GM23338 (cell line): ENCODE data around the gene B3GALNT1. TPM values are rescaled to one million over a fixed set of nuclear protein-coding genes. Genes with fewer than 3 reads are reported as not detected.

ENCODE experiments used
- ATAC-seq: fragments of 200-7000 bp; cut with Tn5 transposase; 3 replicates; pipeline ENCODE4 v1.9.1; 2020
- DNase-seq: peaks from one replicate; pipeline ENCODE4 v3.0.0-alpha.2; 2015; ENCODE audit warnings: low spot score
- H2AFZ ChIP-seq: fragments of 200-600 bp; sonication (generic); 2 replicates; pipeline ENCODE4 v1.8.0; 2016; ENCODE audit warnings: antibody characterized with exemption, mild to moderate bottlenecking, moderate library complexity
- H3F3A ChIP-seq: fragments of 200-600 bp; sonication (generic); replicated peaks from 2 replicates; pipeline ENCODE4 v1.8.0; 2017; ENCODE audit warnings: antibody characterized with exemption, mixed run types, low read depth
- H3K27ac ChIP-seq: fragments of 200-600 bp; sonication (generic); 2 replicates; pipeline ENCODE4 v1.6.1; 2016; ENCODE audit warnings: low read depth
- H3K27me3 ChIP-seq: fragments of 200-600 bp; sonication (generic); 2 replicates; pipeline ENCODE4 v1.8.0; 2016; ENCODE audit warnings: mild to moderate bottlenecking, mixed run types, moderate library complexity; ENCODE audit not compliant: insufficient read depth
- H3K36me3 ChIP-seq: fragments of 200-600 bp; sonication (generic); 2 replicates; pipeline ENCODE4 v1.8.0; 2016; ENCODE audit warnings: mild to moderate bottlenecking; ENCODE audit not compliant: insufficient read depth
- H3K4me1 ChIP-seq: fragments of 200-600 bp; sonication (generic); 2 replicates; pipeline ENCODE4 v1.8.0; 2016; ENCODE audit warnings: mild to moderate bottlenecking, moderate library complexity; ENCODE audit not compliant: insufficient read depth
- H3K4me2 ChIP-seq: fragments of 200-600 bp; sonication (generic); 2 replicates; pipeline ENCODE4 v1.7.1; 2017; ENCODE audit warnings: mixed run types
- H3K4me3 ChIP-seq: fragments of 200-600 bp; sonication (generic); 2 replicates; pipeline ENCODE4 v1.6.1; 2016; ENCODE audit warnings: mixed run types
- H3K79me2 ChIP-seq: fragments of 200-600 bp; sonication (generic); replicated peaks from 2 replicates; pipeline ENCODE4 v1.8.0; 2017; ENCODE audit warnings: mild to moderate bottlenecking; ENCODE audit not compliant: insufficient read depth
- H3K9me2 ChIP-seq: fragments of 200-600 bp; sonication (generic); 2 replicates; pipeline ENCODE4 v1.8.0; 2017; ENCODE audit not compliant: insufficient read depth
- H4K20me1 ChIP-seq: fragments of 200-600 bp; sonication (generic); replicated peaks from 2 replicates; pipeline ENCODE4 v1.8.0; 2017; ENCODE audit warnings: mild to moderate bottlenecking; ENCODE audit not compliant: insufficient read depth
- H3K27ac Mint-ChIP-seq: 2 replicates; pipeline ENCODE4 v1.8.0; 2020; ENCODE audit warnings: inconsistent platforms, mild to moderate bottlenecking, moderate library complexity, mixed read lengths
- H3K27me3 Mint-ChIP-seq: 3 replicates; pipeline ENCODE4 v1.8.0; 2022; ENCODE audit warnings: low read depth, mild to moderate bottlenecking, moderate library complexity, mixed read lengths, inconsistent platforms; ENCODE audit not compliant: insufficient read depth, poor library complexity
- H3K36me3 Mint-ChIP-seq: 3 replicates; pipeline ENCODE4 v1.8.0; 2021; ENCODE audit warnings: low read depth, mild to moderate bottlenecking, inconsistent platforms, moderate library complexity, mixed read lengths
- H3K4me1 Mint-ChIP-seq: 3 replicates; pipeline ENCODE4 v1.8.0; 2020; ENCODE audit warnings: mild to moderate bottlenecking, inconsistent platforms, mixed read lengths
- H3K4me3 Mint-ChIP-seq: 3 replicates; pipeline ENCODE4 v1.8.0; 2021; ENCODE audit warnings: moderate library complexity, mild to moderate bottlenecking, inconsistent platforms, mixed read lengths
- H3K9me3 Mint-ChIP-seq: 3 replicates; pipeline ENCODE4 v1.8.0; 2020; ENCODE audit warnings: moderate library complexity, mild to moderate bottlenecking, inconsistent platforms, mixed read lengths
- CREB1 ChIP-seq: fragments of 250-450 bp; sonication (Bioruptor Pico); IDR thresholded peaks from 2 replicates; pipeline ENCODE4 v1.5.0; 2020; ENCODE audit warnings: low read depth, mild to moderate bottlenecking, moderate library complexity
- CTCF ChIP-seq, 2 experiments: fragments of 200-600 bp in 1 of 2; sonication (generic) in 1 of 2; conservative IDR thresholded peaks; 2 replicates each; pipeline versions ENCODE4 v1.5.1 to v1.6.1; 2016 to 2017; ENCODE audit warnings: antibody characterized with exemption in 2 of 2, low read depth in 2 of 2, mild to moderate bottlenecking in 2 of 2, moderate library complexity in 1 of 2
- ETS1 ChIP-seq: IDR thresholded peaks from 2 replicates; pipeline ENCODE4 v1.6.1; 2016; ENCODE audit warnings: antibody characterized with exemption
- EZH2 ChIP-seq: fragments of 200-600 bp; sonication (generic); IDR thresholded peaks from one replicate; pipeline ENCODE4 v1.8.0; 2017; ENCODE audit warnings: antibody characterized with exemption, mild to moderate bottlenecking, low read depth; ENCODE audit not compliant: unreplicated experiment
- EZH2phosphoT487 ChIP-seq: fragments of 200-600 bp; sonication (generic); IDR thresholded peaks from one replicate; pipeline ENCODE4 v1.8.1; 2018; ENCODE audit warnings: antibody characterized with exemption; ENCODE audit not compliant: unreplicated experiment
- JUNB ChIP-seq: IDR thresholded peaks from one replicate; pipeline ENCODE4 v1.6.1; 2016; ENCODE audit warnings: antibody characterized with exemption; ENCODE audit not compliant: unreplicated experiment
- NANOG ChIP-seq: IDR thresholded peaks from 2 replicates; pipeline ENCODE4 v1.6.1; 2016; ENCODE audit warnings: antibody characterized with exemption, borderline replicate concordance
- POLR2AphosphoS5 ChIP-seq: IDR thresholded peaks from 2 replicates; pipeline ENCODE4 v1.6.1; 2016; ENCODE audit warnings: antibody characterized with exemption, low read depth
- REST ChIP-seq: IDR thresholded peaks from one replicate; pipeline ENCODE4 v1.6.1; 2018; ENCODE audit warnings: antibody characterized with exemption; ENCODE audit not compliant: unreplicated experiment
- STAT1 ChIP-seq: IDR thresholded peaks from one replicate; pipeline ENCODE4 v1.6.1; 2016; ENCODE audit warnings: antibody characterized with exemption; ENCODE audit not compliant: unreplicated experiment
- ZNF114 ChIP-seq: fragments of 250-450 bp; sonication (Bioruptor Pico); IDR thresholded peaks from 2 replicates; pipeline ENCODE4 v1.5.0; 2020; ENCODE audit warnings: mild to moderate bottlenecking, moderate library complexity
- ZNF331 ChIP-seq: fragments of 250-450 bp; sonication (Bioruptor Pico); IDR thresholded peaks from 2 replicates; pipeline ENCODE4 v1.5.0; 2020; ENCODE audit warnings: low read depth, mild to moderate bottlenecking, moderate library complexity
- ZNF462 ChIP-seq: fragments of 250-450 bp; sonication (Bioruptor Pico); IDR thresholded peaks from 2 replicates; pipeline ENCODE4 v1.5.0; 2020; ENCODE audit warnings: mild to moderate bottlenecking, moderate library complexity
- polyA plus RNA-seq: library from polyadenylated mRNA; unstranded; fragments of >200 nt; fragmentation: Nextera tagmentation; extraction: Ambion mirVana; gene quantifications from 2 replicates; pipeline ENCODE4 v1.2.1, GENCODE V29; 2016
- total RNA-seq: library from RNA; depleted of rRNA; stranded (reverse); fragments of >200 nt; shearing (Covaris generic); gene quantifications from 2 replicates; pipeline ENCODE4 v1.2.3, GENCODE V29; 2014

The B3GALNT1 gene
- total and polyA plus RNA-seq, 2 experiments from 2014 or later, result 3.3 to 5.9 TPM

- H3K9me2 ChIP-seq, result no peaks in the 10 kb centered on the region
- Mint-ChIP-seq H3K9me3 (no peaks in the 10 kb centered on the region), H3K4me3 (no peak overlapping the region), H3K27me3 (peaks cover 2% of the 10 kb centered on the region), H3K27ac (no peak overlapping the region), H3K4me1 (peaks cover 10% of the 10 kb centered on the region; the same call in 1 of the 3 replicates), H3K36me3 (peaks cover 3% of the 10 kb centered on the region; the same call in 1 of the 3 replicates)
- H3K4me1 ChIP-seq, result no peaks in the 10 kb centered on the region
- TF ChIP-seq NANOG (no peak), ZNF114 (CRISPR knock-in tag) (no peak), JUNB (no peak), CTCF (conservative IDR thresholded peaks at IDR 0.05; ENCODE audit: low read depth in 2 of 2) (no peak), EZH2phosphoT487 (no peak), STAT1 (no peak), CREB1 (CRISPR knock-in tag) (no peak), EZH2 (no peak), ZNF331 (CRISPR knock-in tag) (no peak), REST (no peak), ZNF462 (CRISPR knock-in tag) (no peak), POLR2AphosphoS5 (no peak), ETS1 (no peak)
- H3K27me3 ChIP-seq, result no peaks in the 10 kb centered on the region
- H3K27ac ChIP-seq, result no peak overlapping the region
- no peak for DNase-seq
- H3K4me2 ChIP-seq, result no peak overlapping the region
- no peaks in the 10 kb centered on the region for H3K79me2 ChIP-seq
- ATAC-seq, result no peak
- no peaks in the 10 kb centered on the region for H3K36me3 ChIP-seq
- H2AFZ ChIP-seq, result no peak overlapping the region
- no peaks in the 10 kb centered on the region; the same call in 1 of the 2 replicates for H4K20me1 ChIP-seq
- no peaks in the 10 kb centered on the region for H3F3A ChIP-seq
- no peak overlapping the region for H3K4me3 ChIP-seq
Observed at GRCh38 chr3:161064413-161064812, 40.7 kb downstream of the B3GALNT1 start.
